DMS153 treated with DMSO at 0.1 percent for 48 hours (cell line): ENCODE measurements around the gene ZNF146.
"Not testable (repeated sequence)": the region's sequence is repeated elsewhere in the genome, so short reads cannot be mapped to it uniquely, and the experiment has no call there.

Source experiments
- DNase-seq: peaks from one replicate; lab custom pipeline; 2025; ENCODE audit not compliant: unreplicated experiment; lab: John Stamatoyannopoulos, UW

ZNF146 gene

GRCh38 chr19:36214386-36215275 is at the start of gene ZNF146, which contains the start of gene ZNF565:
Gene ZNF146, plus strand, starts transcription at chr19:36215106. Its CDS starts 21,335 bp downstream, at chr19:36236441.
Gene ZNF565, minus strand, starts transcription at chr19:36214665. Its CDS starts 12,680 bp downstream, at chr19:36201985.
- DNase-seq = peak; percentile 98

- peak; percentile 90 for DNase-seq
These were observed 45.7 kb upstream of the ZNF146 start for GRCh38 chr19:36169084-36169760.

GRCh38 chr19:36172852-36173251 is 42.1 kb upstream of the ZNF146 start:
- DNase-seq = no peak

GRCh38 chr19:36173846-36174245 is 41.1 kb upstream of the ZNF146 start:
- not testable (repeated sequence) for DNase-seq

- not testable (repeated sequence) for DNase-seq
These were observed 35.8 kb upstream of the ZNF146 start for GRCh38 chr19:36179077-36179476.

GRCh38 chr19:36182612-36183244 is 32.2 kb upstream of the ZNF146 start:
- DNase-seq = no peak

- no peak for DNase-seq
These were observed 31.7 kb upstream of the ZNF146 start for GRCh38 chr19:36183245-36183628.

GRCh38 chr19:36186722-36187121 is 28.2 kb upstream of the ZNF146 start:
- DNase-seq = not testable (repeated sequence)

- DNase-seq = no peak
These were observed 18.7 kb upstream of the ZNF146 start for GRCh38 chr19:36196249-36196648.

GRCh38 chr19:36198119-36198518 is 16.8 kb upstream of the ZNF146 start:
- DNase-seq = no peak

- no peak for DNase-seq
These were observed 13.2 kb upstream of the ZNF146 start for GRCh38 chr19:36201684-36202083.

GRCh38 chr19:36203293-36203692 is 11.6 kb upstream of the ZNF146 start:
- no peak for DNase-seq

- DNase-seq = no peak
These were observed 7.2 kb upstream of the ZNF146 start for GRCh38 chr19:36207605-36208252.

GRCh38 chr19:36209372-36209771 is 5.5 kb upstream of the ZNF146 start:
- DNase-seq = no peak

GRCh38 chr19:36210497-36210896 is 4.4 kb upstream of the ZNF146 start:
- DNase-seq = no peak

- DNase-seq = no peak
These were observed 2.0 kb upstream of the ZNF146 start for GRCh38 chr19:36212895-36213294.

GRCh38 chr19:36215276-36216123 is 594 bp downstream of the ZNF146 start:
- DNase-seq = no peak

- DNase-seq = no peak
These were observed 6.6 kb downstream of the ZNF146 start for GRCh38 chr19:36221474-36221873.

GRCh38 chr19:36222503-36222902 is 7.6 kb downstream of the ZNF146 start:
- no peak for DNase-seq

GRCh38 chr19:36225219-36225892 is 10.4 kb downstream of the ZNF146 start:
- DNase-seq = no peak
